ENCODE data around the gene KCNQ5.

- no peak for TF ChIP-seq CTCF (IDR thresholded peaks at IDR 0.05)
- TF ChIP-seq POLR2A (IDR thresholded peaks at IDR 0.05), result no peak
Observed at GRCh38 chr6:72890671-72891070, 268.8 kb downstream of the KCNQ5 start.
